OCI-LY3 (cell line): ENCODE measurements around the gene TIMM22.

Experiments
- H2AFZ ChIP-seq: fragments of 200-600, 300-600 bp; shearing (Covaris generic); 2 replicates; pipeline ENCODE4 v1.6.0; 2014; ENCODE audit warnings: antibody characterized with exemption, low read depth, low read length
- H3K27ac ChIP-seq: fragments of 200-600, 300-600 bp; sonication (generic); 2 replicates; pipeline ENCODE4 v1.5.1; 2014; ENCODE audit warnings: mild to moderate bottlenecking, low read length, moderate library complexity, mixed read lengths
- H3K27me3 ChIP-seq: fragments of 200-600, 300-600 bp; sonication (generic); 2 replicates; pipeline ENCODE4 v1.6.1; 2014; ENCODE audit warnings: low read depth, low read length, mixed read lengths
- H3K36me3 ChIP-seq: fragments of 200-600, 300-600 bp; sonication (generic); replicated peaks from 2 replicates; pipeline ENCODE3; 2014; ENCODE audit warnings: low read depth, low read length, mixed read lengths
- H3K4me1 ChIP-seq: fragments of 300-600, 200-600 bp; sonication (generic); 2 replicates; pipeline ENCODE4 v1.6.1; 2014; ENCODE audit warnings: low read length, mixed read lengths
- H3K4me2 ChIP-seq: fragments of 200-600, 300-600 bp; sonication (generic); 2 replicates; pipeline ENCODE4 v1.6.1; 2014; ENCODE audit warnings: low read length, mixed read lengths
- H3K4me3 ChIP-seq: fragments of 300-600, 200-600 bp; sonication (generic); 2 replicates; pipeline ENCODE4 v1.5.1; 2014; ENCODE audit warnings: antibody characterized with exemption, mild to moderate bottlenecking, low read length, moderate library complexity
- H3K79me2 ChIP-seq: fragments of 300-600, 200-600 bp; shearing (Covaris generic); 2 replicates; pipeline ENCODE4 v1.6.1; 2014; ENCODE audit warnings: mild to moderate bottlenecking, low read length, mixed read lengths
- H3K9ac ChIP-seq: fragments of 300-600, 200-600 bp; shearing (Covaris generic); 2 replicates; pipeline ENCODE4 v1.6.0; 2014; ENCODE audit warnings: mild to moderate bottlenecking, low read length, moderate library complexity
- H3K9me3 ChIP-seq: fragments of 200-600, 300-600 bp; shearing (Covaris generic); 2 replicates; pipeline ENCODE4 v1.6.1; 2014; ENCODE audit warnings: low read length, mixed read lengths; ENCODE audit not compliant: insufficient read depth
- H4K20me1 ChIP-seq: fragments of 200-600, 300-600 bp; sonication (generic); 2 replicates; pipeline ENCODE4 v1.6.1; 2016; ENCODE audit warnings: low read length, mixed read lengths; ENCODE audit not compliant: insufficient read depth
- EZH2phosphoT487 ChIP-seq: fragments of 200-600 bp; shearing (Covaris generic); IDR thresholded peaks from 2 replicates; pipeline ENCODE4 v1.6.1; 2018; ENCODE audit warnings: antibody characterized with exemption, mixed run types, low read depth
- TF ChIP-seq, protein P1 (sequence below): fragments of 200-600, 300-600 bp; sonication (generic); IDR thresholded peaks from 2 replicates; pipeline ENCODE4 v1.5.1; 2014; ENCODE audit warnings: antibody characterized with exemption, low read length, low read depth

The TIMM22 gene

DNA sequence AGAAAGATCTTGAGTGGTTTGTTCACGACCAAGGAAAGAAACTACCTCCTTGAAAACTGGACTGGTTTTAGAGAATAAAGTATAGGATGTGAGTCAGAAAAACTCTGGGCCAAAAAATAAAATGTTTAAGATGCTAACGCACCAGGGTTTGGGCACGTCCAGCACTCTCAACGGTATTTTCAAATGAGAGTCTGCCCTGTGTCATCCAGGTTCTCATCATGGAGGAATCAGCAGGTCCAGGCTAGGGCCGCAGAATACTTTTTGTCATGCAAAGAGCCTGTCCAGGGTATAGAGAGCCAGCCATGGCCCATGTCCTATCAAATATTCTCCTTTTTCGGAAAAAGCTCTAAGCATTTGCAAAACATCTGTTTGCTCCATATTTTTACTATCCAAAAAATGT, 19.8 kb upstream of the TIMM22 start:
- Histone ChIP-seq H3K4me2 (no peak overlapping the region), H3K4me1 (peaks cover 6% of the 10 kb centered on the region), H3K36me3 (no peaks in the 10 kb centered on the region), H3K9ac (no peak overlapping the region), H4K20me1 (no peaks in the 10 kb centered on the region), H3K79me2 (no peaks in the 10 kb centered on the region), H2AFZ (no peak overlapping the region), H3K27me3 (peaks cover 11% of the 10 kb centered on the region; the same call in 1 of the 2 replicates), H3K4me3 (no peak overlapping the region), H3K27ac (no peak overlapping the region), H3K9me3 (no peaks in the 10 kb centered on the region)
- TF ChIP-seq, protein P1, sequence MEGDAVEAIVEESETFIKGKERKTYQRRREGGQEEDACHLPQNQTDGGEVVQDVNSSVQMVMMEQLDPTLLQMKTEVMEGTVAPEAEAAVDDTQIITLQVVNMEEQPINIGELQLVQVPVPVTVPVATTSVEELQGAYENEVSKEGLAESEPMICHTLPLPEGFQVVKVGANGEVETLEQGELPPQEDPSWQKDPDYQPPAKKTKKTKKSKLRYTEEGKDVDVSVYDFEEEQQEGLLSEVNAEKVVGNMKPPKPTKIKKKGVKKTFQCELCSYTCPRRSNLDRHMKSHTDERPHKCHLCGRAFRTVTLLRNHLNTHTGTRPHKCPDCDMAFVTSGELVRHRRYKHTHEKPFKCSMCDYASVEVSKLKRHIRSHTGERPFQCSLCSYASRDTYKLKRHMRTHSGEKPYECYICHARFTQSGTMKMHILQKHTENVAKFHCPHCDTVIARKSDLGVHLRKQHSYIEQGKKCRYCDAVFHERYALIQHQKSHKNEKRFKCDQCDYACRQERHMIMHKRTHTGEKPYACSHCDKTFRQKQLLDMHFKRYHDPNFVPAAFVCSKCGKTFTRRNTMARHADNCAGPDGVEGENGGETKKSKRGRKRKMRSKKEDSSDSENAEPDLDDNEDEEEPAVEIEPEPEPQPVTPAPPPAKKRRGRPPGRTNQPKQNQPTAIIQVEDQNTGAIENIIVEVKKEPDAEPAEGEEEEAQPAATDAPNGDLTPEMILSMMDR, result no peak
- no peak for TF ChIP-seq EZH2phosphoT487

DNA sequence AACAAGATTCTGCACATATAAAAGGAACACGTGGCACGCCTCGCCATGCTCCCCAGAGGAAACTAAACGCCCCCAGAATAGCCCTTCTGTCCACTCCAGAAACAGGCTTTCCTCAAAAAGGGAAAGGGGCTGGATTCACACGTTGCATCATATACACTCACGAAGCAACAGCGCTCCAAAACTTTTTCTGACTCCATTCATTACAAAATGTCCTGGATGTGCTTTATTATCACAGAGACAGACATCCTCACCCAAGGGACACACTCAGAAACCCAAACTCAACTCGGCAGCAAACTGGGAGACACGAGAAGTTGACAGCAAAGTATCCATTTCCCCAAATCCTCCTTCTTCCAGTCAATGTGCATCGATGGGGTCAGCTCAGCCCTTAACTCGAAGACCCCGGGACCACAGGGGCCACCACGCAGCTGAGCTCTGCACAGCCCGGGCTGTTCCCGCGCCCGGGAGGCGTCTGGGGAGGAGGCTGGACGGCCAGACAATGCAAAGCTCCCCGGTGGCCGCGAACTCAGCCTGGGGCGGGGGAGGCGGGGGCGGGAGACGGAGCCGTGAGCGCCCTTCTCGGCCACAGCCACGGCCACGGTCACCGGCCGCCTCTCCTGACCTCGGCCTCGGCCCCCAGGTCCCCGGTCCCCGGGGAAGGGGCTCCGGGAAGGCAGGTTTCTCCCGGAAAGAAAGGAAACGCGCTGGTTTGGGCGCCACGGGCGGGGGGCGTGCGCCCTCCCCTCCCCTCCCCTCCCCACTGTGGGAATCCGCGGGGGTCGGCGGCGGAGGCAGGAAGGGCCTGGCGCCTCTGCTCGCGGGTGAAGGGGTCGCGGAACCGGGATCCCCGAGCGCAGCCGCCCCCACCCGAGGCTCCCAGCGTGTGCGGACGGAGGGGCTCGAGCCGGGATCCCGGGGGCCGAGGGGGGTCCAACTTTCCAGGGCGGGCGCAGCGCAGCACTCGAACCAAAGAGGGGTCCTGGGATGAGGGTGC, 18.5 kb upstream of the TIMM22 start:
- TF ChIP-seq, protein P1, result no peak
- no peak for TF ChIP-seq EZH2phosphoT487
- Histone ChIP-seq H4K20me1 (no peaks in the 10 kb centered on the region), H3K4me3 (no peak overlapping the region)

DNA sequence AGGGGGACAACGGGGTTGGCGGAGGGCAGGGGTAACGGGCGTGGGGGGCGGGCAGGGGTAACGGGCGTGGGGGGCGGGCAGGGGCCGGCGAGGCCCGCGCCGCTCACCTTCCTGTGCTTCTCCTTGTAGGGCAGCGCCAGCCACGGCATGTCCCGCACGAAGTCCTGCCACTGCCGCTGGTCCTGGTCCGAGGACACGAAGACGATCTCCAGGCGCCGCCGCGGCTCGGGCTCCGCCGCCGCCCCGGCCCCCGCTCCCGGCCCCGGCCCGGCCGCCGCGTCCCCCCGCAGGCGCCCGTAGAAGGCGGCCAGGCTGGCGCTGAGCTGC, 17.8 kb upstream of the TIMM22 start:
- no peaks in the 10 kb centered on the region for H3K36me3 ChIP-seq
- H3K27ac ChIP-seq, result no peak overlapping the region
- no peaks in the 10 kb centered on the region for H3K79me2 ChIP-seq
- H3K4me2 ChIP-seq, result peak overlapping the region; percentile 69
- peaks cover 11% of the 10 kb centered on the region; the same call in 1 of the 2 replicates for H3K27me3 ChIP-seq
- peak overlapping the region; percentile 76 for H3K4me3 ChIP-seq
- TF ChIP-seq EZH2phosphoT487, result no peak
- TF ChIP-seq, protein P1, result no peak
- H4K20me1 ChIP-seq, result no peaks in the 10 kb centered on the region
- H3K9ac ChIP-seq, result no peak overlapping the region
- peaks cover 6% of the 10 kb centered on the region for H3K4me1 ChIP-seq
- no peak overlapping the region for H2AFZ ChIP-seq
- no peaks in the 10 kb centered on the region for H3K9me3 ChIP-seq

More for the DNA sequence above, 18.5 kb upstream of the TIMM22 start:
- H3K9me3 ChIP-seq, result no peaks in the 10 kb centered on the region
- no peaks in the 10 kb centered on the region for H3K36me3 ChIP-seq
- H3K79me2 ChIP-seq, result no peaks in the 10 kb centered on the region
- no peak overlapping the region for H2AFZ ChIP-seq
- no peak overlapping the region for H3K9ac ChIP-seq
- H3K27ac ChIP-seq, result no peak overlapping the region
- H3K4me2 ChIP-seq, result no peak overlapping the region
- H3K4me1 ChIP-seq, result peaks cover 6% of the 10 kb centered on the region
- H3K27me3 ChIP-seq, result peaks cover 11% of the 10 kb centered on the region; the same call in 1 of the 2 replicates

DNA sequence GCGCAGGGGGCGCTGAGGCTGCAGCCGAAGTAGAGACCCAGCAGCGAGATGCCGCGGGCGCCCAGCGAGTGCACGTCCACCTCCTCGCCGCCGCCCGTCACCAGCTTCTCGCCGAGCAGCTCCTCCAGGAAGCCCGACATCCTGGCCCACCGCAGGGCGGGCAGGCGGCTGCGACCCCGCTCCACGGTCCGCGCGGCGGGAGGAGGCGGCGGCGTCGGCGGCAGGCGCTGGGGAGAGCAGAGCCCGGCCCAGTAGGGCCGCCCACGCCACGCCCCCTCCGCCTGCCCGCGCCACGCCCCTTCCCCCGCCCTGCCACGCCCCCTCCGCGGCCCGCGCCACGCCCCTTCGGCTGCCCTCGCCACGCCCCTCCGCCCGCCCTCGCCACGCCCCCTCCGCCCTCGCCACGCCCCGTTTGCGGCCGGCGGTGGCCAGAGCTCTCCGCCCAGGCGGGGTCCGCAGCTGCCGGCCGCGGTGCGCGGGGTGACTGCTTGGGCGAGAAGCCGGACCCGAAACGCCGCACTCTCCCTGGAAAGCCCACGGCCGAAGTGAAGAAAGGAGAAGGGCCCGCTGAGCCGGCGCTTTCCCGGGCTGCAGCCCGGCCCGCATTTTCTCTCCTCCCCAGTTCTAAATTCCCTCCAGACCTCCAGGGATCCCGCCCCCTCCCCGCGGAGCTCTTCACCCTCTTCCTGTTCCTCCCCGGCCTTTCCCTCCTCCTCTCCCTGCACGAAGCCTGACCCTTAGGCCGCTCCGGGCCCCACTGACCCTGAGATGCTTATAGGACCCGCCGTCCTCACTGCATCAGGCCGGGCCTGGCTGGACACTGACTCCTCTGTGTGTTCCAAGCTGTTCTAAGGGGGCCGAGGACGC, 17.2 kb upstream of the TIMM22 start, which contains the start of gene NXN:
TSS of gene NXN (minus strand) at position 238 of the 867 bp plus-strand sequence.
- peaks cover 11% of the 10 kb centered on the region; the same call in 1 of the 2 replicates for H3K27me3 ChIP-seq
- peak within 1 kb of the TSS; percentile 3; the same call in 1 of the 2 replicates for H3K9ac ChIP-seq
- no peaks in the 10 kb centered on the region for H3K36me3 ChIP-seq
- H3K79me2 ChIP-seq, result no peaks in the 10 kb centered on the region
- no peak for TF ChIP-seq EZH2phosphoT487
- TF ChIP-seq, protein P1, result no peak
- no peak within 1 kb of the TSS for H3K27ac ChIP-seq
- peaks cover 6% of the 10 kb centered on the region for H3K4me1 ChIP-seq
- peak within 1 kb of the TSS; percentile 84 for H3K4me3 ChIP-seq
- H2AFZ ChIP-seq, result peak within 1 kb of the TSS; percentile 65; the same call in 1 of the 2 replicates
- no peaks in the 10 kb centered on the region for H3K9me3 ChIP-seq
- H4K20me1 ChIP-seq, result no peaks in the 10 kb centered on the region
- H3K4me2 ChIP-seq, result peak within 1 kb of the TSS; percentile 69
